GM13976 (cell line): ENCODE data around the gene RASSF10.

Source experiments
- DNase-seq: peaks from one replicate; pipeline ENCODE4 v3.0.0; 2012; ENCODE audit warnings: low spot score
- in situ Hi-C: fragments of 300-500 bp; cut with MboI; formaldehyde crosslinking; loops from one replicate; pipeline ENCODE4 v1.12.0; 2022; ENCODE audit warnings: low sequenced_read_pairs, mixed read lengths, inconsistent platforms; ENCODE audit not compliant: unreplicated experiment
- TF ChIP-seq, protein P1 (sequence below): IDR thresholded peaks from 2 replicates; pipeline ENCODE4 v1.5.1; 2012; ENCODE audit warnings: borderline replicate concordance, mild to moderate bottlenecking; ENCODE audit not compliant: insufficient read depth; ENCODE audit errors: extremely low read depth, missing control alignments, control extremely low read depth

The RASSF10 gene

DNA sequence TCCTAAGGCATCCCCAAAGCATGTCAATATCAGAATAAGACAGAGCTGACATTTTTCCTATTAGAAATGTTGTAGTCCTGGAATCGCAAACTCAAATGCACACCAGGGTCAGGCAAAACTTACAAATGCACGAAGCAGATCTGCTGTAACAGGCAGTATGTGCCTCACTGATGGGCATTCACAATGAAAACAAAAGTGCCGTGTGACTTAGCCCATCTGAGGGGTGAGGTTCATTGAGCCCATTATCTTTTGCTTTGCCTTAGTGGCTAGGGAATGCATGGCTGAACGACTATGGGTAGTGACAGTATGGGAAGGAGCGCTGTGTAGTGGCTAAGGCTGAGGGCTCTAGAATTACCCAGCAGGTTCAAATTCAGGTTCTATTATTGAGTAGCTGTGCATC is 43.1 kb upstream of the RASSF10 start:
- DNase-seq: no peak
- in situ Hi-C loops: loop anchor here (10.0 to 25.0 kb wide), 2 partner anchors 209 to 371 kb away; no protein-coding TSS in a partner anchor
- TF ChIP-seq, protein P1, sequence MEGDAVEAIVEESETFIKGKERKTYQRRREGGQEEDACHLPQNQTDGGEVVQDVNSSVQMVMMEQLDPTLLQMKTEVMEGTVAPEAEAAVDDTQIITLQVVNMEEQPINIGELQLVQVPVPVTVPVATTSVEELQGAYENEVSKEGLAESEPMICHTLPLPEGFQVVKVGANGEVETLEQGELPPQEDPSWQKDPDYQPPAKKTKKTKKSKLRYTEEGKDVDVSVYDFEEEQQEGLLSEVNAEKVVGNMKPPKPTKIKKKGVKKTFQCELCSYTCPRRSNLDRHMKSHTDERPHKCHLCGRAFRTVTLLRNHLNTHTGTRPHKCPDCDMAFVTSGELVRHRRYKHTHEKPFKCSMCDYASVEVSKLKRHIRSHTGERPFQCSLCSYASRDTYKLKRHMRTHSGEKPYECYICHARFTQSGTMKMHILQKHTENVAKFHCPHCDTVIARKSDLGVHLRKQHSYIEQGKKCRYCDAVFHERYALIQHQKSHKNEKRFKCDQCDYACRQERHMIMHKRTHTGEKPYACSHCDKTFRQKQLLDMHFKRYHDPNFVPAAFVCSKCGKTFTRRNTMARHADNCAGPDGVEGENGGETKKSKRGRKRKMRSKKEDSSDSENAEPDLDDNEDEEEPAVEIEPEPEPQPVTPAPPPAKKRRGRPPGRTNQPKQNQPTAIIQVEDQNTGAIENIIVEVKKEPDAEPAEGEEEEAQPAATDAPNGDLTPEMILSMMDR: no peak

DNA sequence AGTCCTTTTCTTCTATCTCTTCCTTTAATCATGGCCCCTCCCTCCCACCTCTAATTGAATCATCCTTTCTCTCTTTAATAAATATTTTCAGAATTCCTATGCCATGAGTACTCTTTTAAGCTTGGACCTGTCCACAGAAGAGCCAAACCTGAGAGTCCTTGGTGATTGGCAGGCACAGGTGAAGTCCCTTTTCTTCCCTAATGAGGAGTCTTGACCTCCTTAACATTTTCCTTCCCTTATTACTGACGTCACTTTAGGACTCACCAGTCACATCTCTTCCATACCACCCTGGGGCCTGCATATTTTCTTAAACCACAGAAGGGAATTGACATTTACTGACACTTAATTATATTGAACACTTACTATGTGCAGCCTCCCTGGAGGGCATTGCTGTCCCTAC is 41.0 kb upstream of the RASSF10 start:
- in situ Hi-C loops: loop anchor here (10.0 to 25.0 kb wide), 2 partner anchors 207 to 369 kb away; no protein-coding TSS in a partner anchor
- TF ChIP-seq, protein P1: no peak
- no peak for DNase-seq

DNA sequence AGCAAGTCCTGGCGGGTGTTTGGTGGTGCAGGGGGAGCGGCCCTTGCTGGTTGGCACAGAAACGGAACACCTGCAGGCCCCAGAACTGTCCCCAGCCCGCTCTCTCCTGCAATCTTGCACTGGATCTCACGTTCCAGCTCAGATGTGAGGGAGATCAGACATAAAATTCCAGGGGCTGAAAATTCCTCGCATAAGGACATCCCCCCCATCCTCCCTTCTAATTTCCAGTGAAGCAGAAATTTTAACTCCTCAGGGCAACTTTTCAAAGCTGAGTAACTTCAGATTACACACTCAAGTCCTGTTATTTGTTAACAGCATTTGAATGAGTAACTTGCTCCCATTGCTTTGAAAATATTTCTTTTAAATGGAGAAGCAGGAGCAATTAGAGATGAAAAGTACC is 40.3 kb upstream of the RASSF10 start:
- no peak for DNase-seq
- TF ChIP-seq, protein P1: no peak
- in situ Hi-C loops: loop anchor here (10.0 to 25.0 kb wide), 2 partner anchors 206 to 368 kb away; no protein-coding TSS in a partner anchor

DNA sequence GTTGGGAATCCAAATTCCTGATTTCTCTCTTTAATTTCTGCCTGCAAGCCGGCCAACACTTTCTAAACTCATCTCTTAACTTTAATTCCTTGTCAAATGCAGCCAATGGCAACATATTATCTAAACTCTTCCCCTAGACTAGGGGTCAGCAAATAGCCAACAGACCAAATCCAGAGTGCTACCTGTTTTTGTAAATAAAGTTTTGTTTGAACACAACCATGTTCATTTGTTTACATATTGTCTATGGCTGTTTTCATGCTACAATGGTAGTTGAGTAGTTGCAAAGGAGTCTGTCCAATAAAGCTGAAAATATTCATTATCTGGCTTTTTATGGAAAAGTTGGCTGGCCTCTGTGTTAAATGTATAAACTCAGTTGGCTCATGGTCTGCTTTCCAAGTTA is 37.2 kb upstream of the RASSF10 start:
- DNase-seq: no peak
- in situ Hi-C loops: loop anchor here (25.0 kb wide), 1 partner anchor 365 kb away; no protein-coding TSS in a partner anchor
- TF ChIP-seq, protein P1: no peak

DNA sequence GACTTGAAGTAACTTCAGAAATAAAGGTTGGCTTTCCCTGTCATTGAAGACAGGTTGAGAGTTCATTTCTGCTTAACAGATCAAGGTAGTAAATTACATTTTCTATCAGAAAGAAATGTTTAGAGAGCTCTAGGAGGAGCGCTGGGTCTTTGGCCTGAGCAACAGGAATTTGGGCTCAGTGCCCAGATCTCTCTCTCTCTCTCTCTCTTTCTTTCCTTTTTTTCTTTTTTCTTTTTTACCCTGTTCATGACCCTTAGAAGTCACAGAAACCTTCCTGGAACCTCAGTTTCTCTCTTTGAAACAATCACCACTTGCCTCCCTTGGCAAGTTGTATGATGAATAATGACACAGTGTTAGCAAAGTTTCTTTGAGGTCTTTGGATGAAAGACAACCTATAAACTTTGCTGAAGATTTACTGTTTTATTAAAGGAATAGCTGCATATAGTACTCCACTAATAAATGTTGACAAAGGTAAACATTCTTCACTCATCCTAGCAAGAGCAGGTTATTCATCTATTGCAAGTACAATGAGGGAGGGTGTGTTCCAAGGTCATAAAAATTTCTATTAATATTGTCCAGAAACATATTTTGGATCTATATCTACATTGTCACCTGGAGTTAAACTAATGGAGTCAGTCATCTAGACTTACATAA is 35.5 kb upstream of the RASSF10 start:
- TF ChIP-seq, protein P1: no peak
- DNase-seq: no peak
- in situ Hi-C loops: loop anchor here (25.0 kb wide), 1 partner anchor 364 kb away; no protein-coding TSS in a partner anchor

DNA sequence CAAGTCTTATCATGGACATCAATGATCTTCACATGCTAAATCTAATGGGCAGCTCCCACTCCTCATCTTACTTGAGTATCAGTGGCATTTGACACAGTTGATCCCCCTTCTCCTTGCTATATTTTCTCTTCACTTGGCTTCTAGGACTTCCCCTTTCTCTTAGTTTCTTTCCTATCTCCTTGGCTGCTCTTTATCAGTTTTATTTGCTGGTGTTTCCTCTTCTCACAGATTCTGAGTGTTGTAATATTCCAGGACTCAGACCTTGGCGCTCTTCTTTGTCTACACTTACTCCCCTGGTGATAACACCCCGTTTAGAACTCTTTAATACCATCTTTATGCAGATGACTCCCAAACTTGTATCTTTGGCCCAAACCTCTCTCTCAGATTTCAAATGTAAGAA is 33.9 kb upstream of the RASSF10 start:
- TF ChIP-seq, protein P1: no peak
- in situ Hi-C loops: no loop called here
- DNase-seq: no peak
